SK-N-SH (cell line): Measurements from ENCODE around the gene COL23A1. TPM values are rescaled to one million over a fixed set of nuclear protein-coding genes. Genes with fewer than 3 reads are reported as not detected.

ENCODE experiments used
- CTCF ChIA-PET: fragments of 300-600, 350-600 bp; formaldehyde crosslinking; extraction: SDS; loops from one replicate; lab custom pipeline; 2021; lab: Yijun Ruan, JAX
- POLR2A ChIA-PET: fragments of 350-600 bp; sonication (Branson Sonifier 250); formaldehyde crosslinking; extraction: SDS; loops from one replicate; lab custom pipeline; 2020; ENCODE audit warnings: antibody characterized with exemption, inconsistent platforms; lab: Yijun Ruan, JAX
- DNase-seq: peaks from one replicate; pipeline ENCODE4 v3.0.0; 2012
- H2AFZ ChIP-seq: fragments of 200-600 bp; sonication (generic); 2 replicates; pipeline ENCODE4 v1.8.1; 2016; ENCODE audit warnings: antibody characterized with exemption, mild to moderate bottlenecking, low read depth
- H3F3A ChIP-seq: fragments of 200-600 bp; sonication (generic); replicated peaks from 2 replicates; pipeline ENCODE3; 2016; ENCODE audit warnings: antibody characterized with exemption, mild to moderate bottlenecking; ENCODE audit not compliant: insufficient read depth
- H3K27ac ChIP-seq, 2 experiments: fragments of 200-500 bp in 1 of 2; fragments of 200-600 bp in 1 of 2; sonication (Bioruptor generic) in 1 of 2; sonication (generic), shearing (Covaris generic) in 1 of 2; 2 replicates each; pipeline versions ENCODE4 v1.5.1 to v1.6.1; 2014 to 2016; ENCODE audit warnings: low read depth in 2 of 2, inconsistent platforms in 1 of 2, low read length in 1 of 2, mild to moderate bottlenecking in 1 of 2, mixed read lengths in 1 of 2
- H3K27me3 ChIP-seq: fragments of 200-600 bp; sonication (generic), shearing (Covaris generic); 2 replicates; pipeline ENCODE4 v1.6.1; 2016; ENCODE audit warnings: mixed run types; ENCODE audit not compliant: insufficient read depth
- H3K36me3 ChIP-seq, 2 experiments: fragments of 200-500 bp in 1 of 2; fragments of 200-600 bp in 1 of 2; sonication (Bioruptor generic) in 1 of 2; sonication (generic) in 1 of 2; replicated peaks in 1 of 2; 2 replicates each; pipeline versions ENCODE3 to v1.5.1; 2014 to 2016; ENCODE audit warnings: low read length in 1 of 2, mild to moderate bottlenecking in 1 of 2; ENCODE audit not compliant: insufficient read depth in 2 of 2, control insufficient read depth in 1 of 2
- H3K4me1 ChIP-seq, 2 experiments: fragments of 200-500 bp in 1 of 2; fragments of 200-600 bp in 1 of 2; sonication (Bioruptor generic) in 1 of 2; sonication (generic), shearing (Covaris generic) in 1 of 2; 2 replicates each; pipeline versions ENCODE4 v1.5.1 to v1.6.1; 2014 to 2016; ENCODE audit warnings: low read depth in 1 of 2, low read length in 1 of 2, mixed run types in 1 of 2; ENCODE audit not compliant: insufficient read depth in 2 of 2, control insufficient read depth in 1 of 2
- H3K4me2 ChIP-seq: fragments of 200-600 bp; sonication (generic), shearing (Covaris generic); 2 replicates; pipeline ENCODE4 v1.6.1; 2017; ENCODE audit warnings: mixed run types
- H3K4me3 ChIP-seq, 2 experiments: fragments of 200-500 bp in 1 of 2; fragments of 200-600 bp in 1 of 2; sonication (Bioruptor generic) in 1 of 2; sonication (generic), shearing (Covaris generic) in 1 of 2; 2 replicates each; pipeline versions ENCODE4 v1.5.1 to v1.8.1; 2014 to 2016; ENCODE audit warnings: low read depth in 2 of 2, inconsistent platforms in 1 of 2, low read length in 1 of 2, mild to moderate bottlenecking in 1 of 2, mixed read lengths in 1 of 2, moderate library complexity in 1 of 2
- H3K79me2 ChIP-seq: fragments of 200-600 bp; sonication (generic); 2 replicates; pipeline ENCODE4 v1.8.1; 2017; ENCODE audit warnings: mild to moderate bottlenecking; ENCODE audit not compliant: insufficient read depth
- H3K9ac ChIP-seq: fragments of 200-600 bp; sonication (generic); 2 replicates; pipeline ENCODE4 v1.6.1; 2017; ENCODE audit warnings: mixed run types
- H3K9me2 ChIP-seq: fragments of 200-600 bp; sonication (generic); 2 replicates; pipeline ENCODE4 v1.6.1; 2017; ENCODE audit warnings: mixed run types
- H3K9me3 ChIP-seq: fragments of 200-600 bp; sonication (generic); 2 replicates; pipeline ENCODE4 v1.6.1; 2017; ENCODE audit warnings: mixed run types, mild to moderate bottlenecking, moderate library complexity
- H4K20me1 ChIP-seq: fragments of 200-600 bp; sonication (generic); 2 replicates; pipeline ENCODE4 v1.6.1; 2017; ENCODE audit warnings: mild to moderate bottlenecking, mixed run types; ENCODE audit not compliant: insufficient read depth
- CHD2 ChIP-seq: fragments of 150-350 bp; IDR thresholded peaks from 2 replicates; pipeline ENCODE4 v1.6.1; 2018; ENCODE audit warnings: low read length; ENCODE audit not compliant: partially characterized antibody
- EP300 ChIP-seq, 2 experiments: IDR thresholded peaks; 2 replicates each; pipeline versions ENCODE4 v1.4.0 to v1.6.1; 2012; ENCODE audit warnings: borderline replicate concordance in 1 of 2, low read depth in 1 of 2, low read length in 1 of 2
- FOSL2 ChIP-seq: IDR thresholded peaks from 2 replicates; pipeline ENCODE4 v1.4.0; 2012; ENCODE audit warnings: low read depth, mild to moderate bottlenecking, moderate library complexity, borderline replicate concordance
- FOXJ3 ChIP-seq: sonication (generic); formaldehyde crosslinking; IDR thresholded peaks from 2 replicates; pipeline ENCODE4 v1.5.1; 2020; ENCODE audit warnings: mild to moderate bottlenecking, missing genetic modification reagents
- GABPA ChIP-seq: IDR thresholded peaks from 2 replicates; pipeline ENCODE4 v1.4.0; 2012; ENCODE audit warnings: low read depth, mild to moderate bottlenecking
- GATA2 ChIP-seq: sonication (generic); formaldehyde crosslinking; IDR thresholded peaks from 2 replicates; pipeline ENCODE4 v1.5.0; 2020; ENCODE audit warnings: mild to moderate bottlenecking, missing genetic modification reagents
- MEF2A ChIP-seq: IDR thresholded peaks from 2 replicates; pipeline ENCODE4 v1.4.0; 2012; ENCODE audit warnings: low read depth, borderline replicate concordance
- MXI1 ChIP-seq: IDR thresholded peaks from 2 replicates; pipeline ENCODE4 v1.6.1; 2012; ENCODE audit warnings: mild to moderate bottlenecking, low read depth, low read length, improper control_type of control experiment
- NFIC ChIP-seq: IDR thresholded peaks from 2 replicates; pipeline ENCODE4 v1.4.0; 2012; ENCODE audit warnings: borderline replicate concordance
- NRF1 ChIP-seq: IDR thresholded peaks from 2 replicates; pipeline ENCODE4 v1.6.1; 2012; ENCODE audit warnings: low read depth, mild to moderate bottlenecking, low read length
- RAD21 ChIP-seq: IDR thresholded peaks from 2 replicates; pipeline ENCODE4 v1.6.1; 2012; ENCODE audit warnings: mild to moderate bottlenecking, low read length
- RCOR1 ChIP-seq: fragments of 150-350 bp; IDR thresholded peaks from 2 replicates; pipeline ENCODE4 v1.6.1; 2017; ENCODE audit warnings: antibody characterized with exemption, low read length
- REST ChIP-seq: IDR thresholded peaks from 2 replicates; pipeline ENCODE4 v1.6.1; 2012; ENCODE audit warnings: mild to moderate bottlenecking, low read depth, low read length, moderate library complexity
- RFX5 ChIP-seq: IDR thresholded peaks from 2 replicates; pipeline ENCODE4 v1.6.1; 2012; ENCODE audit warnings: mild to moderate bottlenecking, improper control_type of control experiment, low read length
- RXRA ChIP-seq: IDR thresholded peaks from 2 replicates; pipeline ENCODE4 v1.4.0; 2012; ENCODE audit warnings: low read depth, mild to moderate bottlenecking, borderline replicate concordance
- YY1 ChIP-seq: IDR thresholded peaks from 2 replicates; pipeline ENCODE4 v1.4.0; 2012; ENCODE audit warnings: low read depth, mild to moderate bottlenecking
- WGBS: methylation state at CpG from one replicate; pipeline ENCODE4 v1.1.6; 2017; ENCODE audit warnings: low lambda C conversion rate; 5-methylcytosine and 5-hydroxymethylcytosine counted together
- polyA plus RNA-seq, 3 experiments: library from polyadenylated mRNA; depleted of rRNA; stranded (reverse); fragments of >200 nt; gene quantifications; 2 replicates each; pipeline ENCODE4 v1.2.3, GENCODE V29; 2012
- TF ChIP-seq, protein P1 (sequence below): IDR thresholded peaks from 2 replicates; pipeline ENCODE4; 2012
- TF ChIP-seq, protein P2 (sequence below): fragments of 200-600 bp; sonication (generic); IDR thresholded peaks from 2 replicates; pipeline ENCODE4 v1.6.1; 2017; ENCODE audit warnings: antibody characterized with exemption, mild to moderate bottlenecking, moderate library complexity

Gene COL23A1
- polyA plus RNA-seq, 1 of the 3 experiments (the other 2 are of a cell fraction) = 0.10 TPM

DNA sequence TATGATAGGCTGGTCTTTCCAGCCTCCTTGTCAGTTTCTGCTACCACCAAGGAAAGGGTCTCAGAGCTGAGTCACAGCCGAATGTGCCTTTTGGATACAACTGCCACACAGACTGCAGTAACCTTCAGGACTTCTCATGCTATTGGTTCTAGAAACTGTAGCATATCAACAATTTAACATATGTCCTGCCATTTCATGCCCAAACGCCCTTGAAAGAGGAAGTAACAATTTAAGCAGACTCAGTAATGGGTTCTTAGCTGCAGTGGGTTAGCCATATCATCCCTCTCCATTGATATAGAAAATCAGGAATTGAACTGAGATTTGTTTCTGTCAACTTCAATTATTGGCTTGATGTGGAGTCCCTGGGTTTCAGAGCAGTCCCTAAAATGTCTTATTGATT is 40.8 kb upstream of the COL23A1 start:
- Histone ChIP-seq H2AFZ (no peak overlapping the region), H3K27me3 (no peaks in the 10 kb centered on the region), H3K9me3 (no peaks in the 10 kb centered on the region), H3K27ac (no peak overlapping the region), H3K79me2 (peaks cover 7% of the 10 kb centered on the region), H3K4me2 (no peak overlapping the region), H3K9ac (no peak overlapping the region), H3K4me3 (no peak overlapping the region), H3F3A (peaks cover 4% of the 10 kb centered on the region), H3K9me2 (no peaks in the 10 kb centered on the region), H4K20me1 (0 out of 2 replicates have a peak, but pooled peaks cover 3% of the 10 kb centered on the region), H3K4me1 (no peaks in the 10 kb centered on the region; a peak in 1 of 4 replicates)
- no peak for TF ChIP-seq RXRA
- TF ChIP-seq GATA2 (CRISPR knock-in tag) = no peak
- TF ChIP-seq RCOR1 = no peak
- TF ChIP-seq RAD21 = no peak
- TF ChIP-seq FOXJ3 = no peak
- no peak for TF ChIP-seq YY1
- TF ChIP-seq REST = no peak
- TF ChIP-seq NFIC = no peak
- TF ChIP-seq, protein P1, sequence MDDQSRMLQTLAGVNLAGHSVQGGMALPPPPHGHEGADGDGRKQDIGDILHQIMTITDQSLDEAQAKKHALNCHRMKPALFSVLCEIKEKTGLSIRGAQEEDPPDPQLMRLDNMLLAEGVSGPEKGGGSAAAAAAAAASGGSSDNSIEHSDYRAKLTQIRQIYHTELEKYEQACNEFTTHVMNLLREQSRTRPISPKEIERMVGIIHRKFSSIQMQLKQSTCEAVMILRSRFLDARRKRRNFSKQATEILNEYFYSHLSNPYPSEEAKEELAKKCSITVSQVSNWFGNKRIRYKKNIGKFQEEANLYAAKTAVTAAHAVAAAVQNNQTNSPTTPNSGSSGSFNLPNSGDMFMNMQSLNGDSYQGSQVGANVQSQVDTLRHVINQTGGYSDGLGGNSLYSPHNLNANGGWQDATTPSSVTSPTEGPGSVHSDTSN = no peak
- no peak for TF ChIP-seq MXI1
- no peak for TF ChIP-seq RFX5
- no peak for TF ChIP-seq CHD2
- TF ChIP-seq FOSL2 = no peak
- TF ChIP-seq, protein P2, sequence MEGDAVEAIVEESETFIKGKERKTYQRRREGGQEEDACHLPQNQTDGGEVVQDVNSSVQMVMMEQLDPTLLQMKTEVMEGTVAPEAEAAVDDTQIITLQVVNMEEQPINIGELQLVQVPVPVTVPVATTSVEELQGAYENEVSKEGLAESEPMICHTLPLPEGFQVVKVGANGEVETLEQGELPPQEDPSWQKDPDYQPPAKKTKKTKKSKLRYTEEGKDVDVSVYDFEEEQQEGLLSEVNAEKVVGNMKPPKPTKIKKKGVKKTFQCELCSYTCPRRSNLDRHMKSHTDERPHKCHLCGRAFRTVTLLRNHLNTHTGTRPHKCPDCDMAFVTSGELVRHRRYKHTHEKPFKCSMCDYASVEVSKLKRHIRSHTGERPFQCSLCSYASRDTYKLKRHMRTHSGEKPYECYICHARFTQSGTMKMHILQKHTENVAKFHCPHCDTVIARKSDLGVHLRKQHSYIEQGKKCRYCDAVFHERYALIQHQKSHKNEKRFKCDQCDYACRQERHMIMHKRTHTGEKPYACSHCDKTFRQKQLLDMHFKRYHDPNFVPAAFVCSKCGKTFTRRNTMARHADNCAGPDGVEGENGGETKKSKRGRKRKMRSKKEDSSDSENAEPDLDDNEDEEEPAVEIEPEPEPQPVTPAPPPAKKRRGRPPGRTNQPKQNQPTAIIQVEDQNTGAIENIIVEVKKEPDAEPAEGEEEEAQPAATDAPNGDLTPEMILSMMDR = no peak
- TF ChIP-seq EP300 (IDR thresholded peaks at IDR 0.05; ENCODE audit: borderline replicate concordance in 1 of 2, low read depth in 1 of 2, low read length in 1 of 2) = no peak
- no peak for TF ChIP-seq MEF2A
- no peak for TF ChIP-seq GABPA
- no peak for TF ChIP-seq NRF1
- TF ChIP-seq, all 33 proteins: peak for 0
- H3K36me3 ChIP-seq = no peaks in the 10 kb centered on the region
- no peak for DNase-seq
- WGBS = 38% methylated on average over 2 of the region's 2 CpGs
- CTCF ChIA-PET = no interaction called here
- POLR2A ChIA-PET = no interaction called here
